Lower lobe of right lung (tissue), 2 donors: ENCODE data around the gene ASTN1. TPM values are rescaled to one million over a fixed set of nuclear protein-coding genes. Genes with fewer than 3 reads are reported as not detected.

Experiments
- ATAC-seq, 2 donors: fragments of 200-7000 bp; cut with Tn5 transposase; one replicate each; pipeline ENCODE4 v1.9.1; 2020 to 2022; ENCODE audit warnings: mild to moderate bottlenecking in 2 of 2, moderate library complexity in 2 of 2
- DNase-seq: peaks from one replicate; pipeline ENCODE4 v3.0.0-alpha.2; 2020
- H3K27ac ChIP-seq: fragments of 200-600 bp; one replicate; pipeline ENCODE4 v1.8.0; 2022
- H3K27me3 ChIP-seq: fragments of 200-600 bp; one replicate; pipeline ENCODE4 v1.8.0; 2022; ENCODE audit warnings: low read depth
- H3K36me3 ChIP-seq: fragments of 200-600 bp; one replicate; pipeline ENCODE4 v1.8.0; 2022; ENCODE audit warnings: mild to moderate bottlenecking
- H3K4me1 ChIP-seq: fragments of 200-600 bp; one replicate; pipeline ENCODE4 v1.8.0; 2022
- H3K4me3 ChIP-seq: fragments of 200-600 bp; one replicate; pipeline ENCODE4 v1.8.0; 2022; ENCODE audit warnings: mild to moderate bottlenecking
- H3K9me3 ChIP-seq: fragments of 200-600 bp; one replicate; pipeline ENCODE4 v1.8.0; 2022
- CTCF ChIP-seq: fragments of 200-600 bp; IDR thresholded peaks from one replicate; pipeline ENCODE4 v1.8.0; 2022; ENCODE audit warnings: antibody characterized with exemption, mild to moderate bottlenecking
- intact Hi-C: fragments of 100-400 bp; cut with DNase I; formaldehyde crosslinking; loops from one replicate; pipeline ENCODE4 v1.11.0; 2022
- total RNA-seq: library from RNA; stranded (reverse); fragmentation: NEBNext Ultra II Directional; extraction: Animal tissue kit (Norgen Biotek cat#: 25700); gene quantifications from one replicate; pipeline ENCODE4 v1.2.1, GENCODE V29; 2021
- donor health status: DM: no; HTN: yes; CAD: no; lungs with severe emphysema.

ASTN1 gene
- total RNA-seq, 1 donor from 2014 or later = 0.41 TPM

- Histone ChIP-seq H3K4me1 (peaks cover 8% of the 10 kb centered on the region), H3K36me3 (no peaks in the 10 kb centered on the region), H3K27me3 (no peaks in the 10 kb centered on the region), H3K9me3 (no peaks in the 10 kb centered on the region), H3K4me3 (no peak overlapping the region), H3K27ac (no peak overlapping the region)
- ATAC-seq (no peak), DNase-seq (no peak)
- no peak for TF ChIP-seq CTCF
- intact Hi-C loops = no loop called here
These were observed 326.1 kb downstream of the ASTN1 start for GRCh38 chr1:176838276-176838995.

DNA sequence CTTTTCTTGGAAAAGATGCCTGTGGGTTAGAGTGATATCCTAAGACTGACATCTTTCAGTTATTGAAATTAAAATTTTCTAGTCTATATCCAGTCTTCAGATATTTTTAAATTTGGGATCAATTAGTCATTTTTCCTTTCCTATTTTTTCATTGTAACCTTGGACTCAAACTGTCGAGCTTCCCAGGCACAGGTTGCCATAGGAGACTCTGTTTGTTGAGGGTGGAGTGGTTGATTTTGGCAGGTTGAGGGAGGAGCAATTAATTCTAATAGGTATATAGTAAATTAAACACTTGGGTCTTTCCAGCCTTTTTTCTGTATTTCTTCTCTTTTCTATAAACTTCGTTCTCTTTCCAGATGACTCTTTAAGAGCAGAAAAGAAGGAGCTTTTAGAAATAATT, 326.8 kb downstream of the ASTN1 start:
- intact Hi-C loops = no loop called here
- Histone ChIP-seq H3K27ac (no peak overlapping the region), H3K27me3 (no peaks in the 10 kb centered on the region), H3K9me3 (no peaks in the 10 kb centered on the region), H3K36me3 (no peaks in the 10 kb centered on the region), H3K4me1 (peaks cover 8% of the 10 kb centered on the region), H3K4me3 (no peak overlapping the region)
- DNase-seq (no peak), ATAC-seq (no peak)
- TF ChIP-seq CTCF = no peak

DNA sequence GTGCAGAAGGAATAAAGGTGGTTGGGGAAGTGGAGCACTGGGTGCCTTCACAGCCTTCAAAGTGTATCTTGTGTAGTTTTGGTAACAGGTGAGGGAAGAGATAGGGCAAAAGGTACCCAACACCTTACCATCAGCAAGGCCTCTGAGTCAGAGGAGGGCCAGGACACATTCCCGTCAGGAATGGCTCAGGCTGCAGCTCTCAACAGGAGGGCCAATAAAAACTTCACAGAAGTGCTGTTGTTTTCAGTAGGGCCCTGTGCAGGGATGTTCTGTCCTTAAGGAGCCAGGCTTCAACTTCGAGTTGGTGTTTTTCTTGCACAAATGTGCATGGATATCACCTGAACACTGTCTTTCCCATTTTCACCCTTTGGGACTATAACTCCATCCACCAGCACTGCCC, 333.4 kb downstream of the ASTN1 start:
- Histone ChIP-seq H3K36me3 (no peaks in the 10 kb centered on the region), H3K27me3 (no peaks in the 10 kb centered on the region), H3K27ac (no peak overlapping the region), H3K4me3 (no peak overlapping the region), H3K4me1 (no peaks in the 10 kb centered on the region), H3K9me3 (no peaks in the 10 kb centered on the region)
- ATAC-seq (no peak), DNase-seq (no peak)
- intact Hi-C loops = no loop called here
- no peak for TF ChIP-seq CTCF

DNA sequence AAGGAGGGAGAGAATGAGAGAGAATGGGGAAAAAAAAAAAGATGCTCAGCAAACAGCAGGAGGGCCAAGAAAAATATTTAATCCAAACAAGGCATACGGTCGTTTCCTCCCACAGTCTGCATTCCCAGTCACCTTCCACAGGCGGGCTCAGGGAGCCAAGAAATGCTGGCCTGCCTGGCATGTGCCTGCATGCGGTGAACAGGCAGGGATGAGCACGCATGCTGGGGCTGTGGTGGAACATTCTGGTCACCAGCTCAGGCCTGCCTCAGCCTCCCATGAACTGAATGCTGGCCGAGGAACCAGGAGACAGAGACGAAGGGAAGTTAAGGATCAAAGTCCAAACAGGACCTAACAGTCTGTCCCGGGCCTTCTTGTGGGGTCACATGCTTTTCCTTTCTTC, 335.3 kb downstream of the ASTN1 start:
- ATAC-seq (no peak), DNase-seq (no peak)
- Histone ChIP-seq H3K27ac (no peak overlapping the region), H3K27me3 (no peaks in the 10 kb centered on the region), H3K36me3 (no peaks in the 10 kb centered on the region), H3K9me3 (no peaks in the 10 kb centered on the region), H3K4me1 (no peaks in the 10 kb centered on the region), H3K4me3 (no peak overlapping the region)
- TF ChIP-seq CTCF = no peak
- intact Hi-C loops = no loop called here

DNA sequence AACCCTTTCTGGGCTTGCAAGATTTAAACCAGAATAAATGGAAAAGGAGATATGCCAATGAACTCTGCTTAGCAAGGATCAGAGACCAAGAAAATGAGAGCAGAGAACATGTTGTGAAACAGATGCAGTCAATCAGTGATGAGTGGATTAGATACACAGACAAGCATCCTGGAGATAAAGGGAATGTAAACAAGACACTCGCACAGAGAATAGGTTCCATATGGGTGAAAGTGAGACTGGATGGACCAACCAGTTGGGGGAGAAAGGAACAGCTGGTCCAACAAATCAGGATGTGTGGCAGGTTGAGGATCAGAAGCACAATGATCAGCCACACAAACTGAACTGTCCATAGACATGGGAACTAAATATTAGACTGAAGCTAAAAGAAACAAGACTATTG, 338.2 kb downstream of the ASTN1 start:
- Histone ChIP-seq H3K36me3 (no peaks in the 10 kb centered on the region), H3K9me3 (no peaks in the 10 kb centered on the region), H3K27me3 (no peaks in the 10 kb centered on the region), H3K27ac (no peak overlapping the region), H3K4me3 (no peak overlapping the region), H3K4me1 (no peaks in the 10 kb centered on the region)
- TF ChIP-seq CTCF = no peak
- DNase-seq (no peak), ATAC-seq (no peak)
- intact Hi-C loops = no loop called here
